Skeletal muscle satellite cell (primary cell): ENCODE data around the gene CMBL.

Source experiments
- H3K27me3 ChIP-seq: 2 replicates; pipeline ENCODE4 v1.7.0; 2013; ENCODE audit warnings: low read length; ENCODE audit not compliant: control insufficient read depth, insufficient read depth
- H3K36me3 ChIP-seq: 2 replicates; pipeline ENCODE4 v1.7.0; 2013; ENCODE audit warnings: mild to moderate bottlenecking, control low read depth, low read length; ENCODE audit not compliant: insufficient read depth
- H3K4me1 ChIP-seq: 2 replicates; pipeline ENCODE4 v1.7.0; 2013; ENCODE audit warnings: low read length; ENCODE audit not compliant: control insufficient read depth, insufficient read depth
- H3K4me2 ChIP-seq: 2 replicates; pipeline ENCODE4 v1.7.0; 2013; ENCODE audit warnings: mild to moderate bottlenecking, low read length
- H3K4me3 ChIP-seq: 2 replicates; pipeline ENCODE4 v1.7.0; 2013; ENCODE audit warnings: low read length
- H3K9ac ChIP-seq: 2 replicates; pipeline ENCODE4 v1.7.0; 2013; ENCODE audit warnings: mild to moderate bottlenecking, low read depth, low read length, moderate library complexity
- H3K9me3 ChIP-seq: replicated peaks from 2 replicates; pipeline ENCODE4 v1.7.0; 2013; ENCODE audit warnings: mild to moderate bottlenecking, control low read depth, low read length

CMBL gene

DNA sequence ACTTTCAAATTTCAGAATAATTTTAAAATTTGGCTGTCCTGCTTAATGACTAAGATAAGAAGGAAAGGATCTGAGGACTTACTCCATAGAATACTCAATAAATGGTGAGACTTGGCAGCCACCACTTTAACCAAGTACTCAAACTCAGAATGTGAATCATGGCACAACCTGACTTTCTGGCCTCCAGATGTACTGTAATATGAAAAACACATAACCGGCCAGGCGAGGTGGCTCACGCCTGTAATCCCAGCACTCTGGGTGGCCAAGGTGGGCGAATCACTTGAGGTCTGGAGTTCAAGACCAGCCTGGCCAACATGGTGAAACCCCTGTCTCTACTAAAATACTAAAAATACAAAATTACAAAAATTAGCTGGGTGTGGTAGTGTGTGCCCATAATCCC lies 35.8 kb upstream of the CMBL start:
- H3K9me3 ChIP-seq: no peaks in the 10 kb centered on the region
- H3K36me3 ChIP-seq: no peaks in the 10 kb centered on the region
- H3K9ac ChIP-seq: no peak overlapping the region
- H3K4me1 ChIP-seq: no peaks in the 10 kb centered on the region
- no peak overlapping the region for H3K4me3 ChIP-seq
- no peaks in the 10 kb centered on the region for H3K27me3 ChIP-seq
- no peak overlapping the region for H3K4me2 ChIP-seq

DNA sequence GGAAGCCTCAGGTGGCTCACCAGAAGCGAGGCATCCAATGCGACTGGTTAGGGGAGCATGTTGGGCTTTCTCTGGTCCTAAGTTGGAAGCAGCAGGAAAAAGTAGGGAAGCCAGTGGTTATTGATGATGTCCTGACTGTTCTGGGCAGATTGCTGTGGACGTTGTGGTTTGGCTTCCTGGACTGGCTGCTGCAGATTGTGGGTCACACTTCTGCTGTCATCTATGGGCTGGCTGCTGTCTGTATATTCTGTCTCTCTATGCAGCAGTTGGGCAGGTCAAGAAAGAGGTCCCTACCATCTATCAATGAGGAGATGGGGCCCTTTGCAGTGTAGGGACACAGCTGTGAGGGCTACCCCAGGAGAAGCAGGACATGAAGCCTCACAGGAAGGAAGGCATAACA lies 32.3 kb upstream of the CMBL start:
- Histone ChIP-seq H3K4me3 (no peak overlapping the region), H3K4me1 (no peaks in the 10 kb centered on the region), H3K27me3 (no peaks in the 10 kb centered on the region), H3K4me2 (no peak overlapping the region), H3K9ac (no peak overlapping the region), H3K9me3 (no peaks in the 10 kb centered on the region), H3K36me3 (no peaks in the 10 kb centered on the region)

GRCh38 chr5:10339058-10339811 lies 31.5 kb upstream of the CMBL start:
- H3K9me3 ChIP-seq: no peaks in the 10 kb centered on the region
- no peak overlapping the region for H3K4me3 ChIP-seq
- no peak overlapping the region for H3K4me2 ChIP-seq
- H3K9ac ChIP-seq: no peak overlapping the region
- no peaks in the 10 kb centered on the region for H3K27me3 ChIP-seq
- H3K4me1 ChIP-seq: no peaks in the 10 kb centered on the region
- no peaks in the 10 kb centered on the region for H3K36me3 ChIP-seq

DNA sequence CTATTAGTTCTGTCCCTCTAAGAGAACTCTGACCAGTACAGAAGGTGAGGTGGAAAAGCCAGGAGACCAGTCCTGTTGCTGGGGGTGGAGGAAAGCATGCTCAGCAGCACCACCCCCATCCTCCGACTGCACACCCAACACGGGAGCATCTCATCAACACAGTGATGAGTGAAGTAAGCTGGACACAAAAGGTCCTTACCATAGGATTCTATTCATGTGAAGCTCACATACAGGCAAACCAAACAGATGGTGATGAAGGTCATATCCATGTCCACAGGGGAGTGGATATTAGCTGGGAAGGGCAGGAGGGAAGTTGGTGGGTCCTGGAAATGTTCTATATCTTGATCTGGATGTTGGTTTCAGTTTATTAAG lies 31.0 kb upstream of the CMBL start:
- H3K4me3 ChIP-seq: no peak overlapping the region

DNA sequence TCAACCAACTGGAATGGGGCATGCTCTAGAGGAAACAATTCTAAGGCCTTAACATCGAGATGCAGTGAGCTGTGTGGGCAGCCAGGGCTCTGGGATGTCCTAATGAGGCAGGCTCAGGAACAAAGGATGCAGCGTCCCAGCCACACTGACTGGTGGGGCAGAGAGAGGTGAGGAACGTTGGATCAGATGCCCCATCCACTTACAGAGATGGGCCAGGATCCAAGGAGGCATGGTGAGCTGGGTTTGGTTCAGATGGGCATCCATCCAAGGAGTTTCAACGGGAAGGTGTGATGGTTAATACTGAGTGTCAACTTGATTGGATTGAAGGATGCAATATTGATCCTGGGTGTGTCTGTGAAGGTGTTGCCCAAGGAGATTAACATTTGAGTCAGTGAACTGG lies 30.3 kb upstream of the CMBL start:
- Histone ChIP-seq H3K36me3 (no peaks in the 10 kb centered on the region), H3K4me3 (no peak overlapping the region), H3K4me2 (no peak overlapping the region), H3K4me1 (peaks cover 4% of the 10 kb centered on the region), H3K9me3 (no peaks in the 10 kb centered on the region), H3K27me3 (no peaks in the 10 kb centered on the region), H3K9ac (no peak overlapping the region)

More for the DNA sequence above, 31.0 kb upstream of the CMBL start:
- Histone ChIP-seq H3K36me3 (no peaks in the 10 kb centered on the region), H3K9me3 (no peaks in the 10 kb centered on the region), H3K4me1 (no peaks in the 10 kb centered on the region), H3K9ac (no peak overlapping the region), H3K4me2 (no peak overlapping the region), H3K27me3 (no peaks in the 10 kb centered on the region)

GRCh38 chr5:10337107-10337506 lies 29.4 kb upstream of the CMBL start:
- no peak overlapping the region for H3K4me2 ChIP-seq
- H3K4me1 ChIP-seq: peaks cover 6% of the 10 kb centered on the region
- no peaks in the 10 kb centered on the region for H3K9me3 ChIP-seq
- H3K27me3 ChIP-seq: no peaks in the 10 kb centered on the region
- H3K36me3 ChIP-seq: no peaks in the 10 kb centered on the region
- no peak overlapping the region for H3K9ac ChIP-seq
- no peak overlapping the region for H3K4me3 ChIP-seq

DNA sequence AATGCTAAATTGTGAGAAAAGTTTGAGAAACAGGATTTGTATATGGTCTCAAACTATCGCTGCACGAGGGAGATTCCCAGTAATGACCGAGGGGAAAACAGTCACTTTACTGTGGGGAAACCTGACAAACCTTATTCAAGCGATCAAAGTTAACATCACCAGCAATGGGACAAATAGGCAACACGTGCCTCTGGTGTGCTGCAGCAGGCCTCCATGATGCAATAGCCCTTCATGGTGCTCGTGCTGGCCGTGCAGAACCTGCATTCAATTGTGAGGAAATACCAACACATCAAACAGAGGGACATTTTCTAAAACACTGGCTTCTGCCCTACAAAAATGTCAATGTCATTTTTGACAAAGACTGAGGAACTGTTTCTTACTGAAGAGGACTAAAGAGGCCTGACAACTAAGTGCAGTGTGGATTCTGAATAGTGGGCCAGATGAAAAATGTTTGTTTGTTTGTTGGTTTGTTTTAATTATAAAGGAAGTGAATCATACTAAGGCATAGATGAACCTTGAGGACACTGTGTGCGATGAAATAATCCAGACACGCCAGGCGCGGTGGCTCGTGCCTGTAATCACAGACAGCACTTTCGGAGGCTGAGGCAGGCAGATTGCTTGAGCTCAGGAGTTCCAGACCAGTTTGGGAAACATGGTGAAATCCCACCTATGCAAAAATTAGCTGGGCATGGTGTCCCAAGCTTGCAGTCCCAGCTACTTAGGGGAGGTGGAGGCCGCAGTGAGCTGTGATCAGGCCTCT lies 28.2 kb upstream of the CMBL start:
- Histone ChIP-seq H3K4me1 (peaks cover 18% of the 10 kb centered on the region), H3K36me3 (no peaks in the 10 kb centered on the region), H3K4me2 (no peak overlapping the region), H3K9me3 (no peaks in the 10 kb centered on the region), H3K4me3 (no peak overlapping the region), H3K9ac (no peak overlapping the region), H3K27me3 (no peaks in the 10 kb centered on the region)

GRCh38 chr5:10334831-10335230 lies 27.1 kb upstream of the CMBL start:
- no peak overlapping the region for H3K4me3 ChIP-seq
- H3K27me3 ChIP-seq: no peaks in the 10 kb centered on the region
- no peaks in the 10 kb centered on the region for H3K9me3 ChIP-seq
- H3K36me3 ChIP-seq: no peaks in the 10 kb centered on the region
- no peak overlapping the region for H3K9ac ChIP-seq
- no peak overlapping the region for H3K4me2 ChIP-seq
- H3K4me1 ChIP-seq: peaks cover 28% of the 10 kb centered on the region

GRCh38 chr5:10333154-10334006 lies 25.7 kb upstream of the CMBL start:
- Histone ChIP-seq H3K4me3 (peak overlapping the region; percentile 92), H3K27me3 (no peaks in the 10 kb centered on the region), H3K9me3 (no peaks in the 10 kb centered on the region), H3K4me2 (peak overlapping the region; percentile 99), H3K4me1 (peaks cover 38% of the 10 kb centered on the region), H3K36me3 (no peaks in the 10 kb centered on the region), H3K9ac (peak overlapping the region; percentile 77)

DNA sequence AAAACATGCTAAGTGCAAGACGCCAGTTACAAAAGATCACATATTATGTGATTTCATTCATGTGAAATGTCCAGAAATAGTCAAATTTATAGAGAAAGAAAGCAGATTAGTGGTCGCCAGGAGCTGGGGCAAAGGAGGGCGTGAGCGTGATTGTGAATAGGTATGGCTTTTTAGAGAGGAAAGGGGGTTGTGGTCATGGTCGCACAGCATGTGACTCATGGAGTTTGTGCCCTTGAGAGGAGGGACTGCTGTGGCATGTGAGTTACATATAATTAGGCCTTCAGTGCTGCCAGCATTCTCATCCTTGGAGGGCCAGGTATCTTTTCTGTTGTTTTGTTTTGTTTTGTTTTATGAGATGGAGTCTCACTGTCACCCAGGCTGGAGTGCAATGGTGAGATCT lies 24.6 kb upstream of the CMBL start:
- H3K27me3 ChIP-seq: no peaks in the 10 kb centered on the region

GRCh38 chr5:10331341-10331796 lies 23.7 kb upstream of the CMBL start:
- no peaks in the 10 kb centered on the region for H3K36me3 ChIP-seq
- H3K9ac ChIP-seq: no peak overlapping the region
- H3K4me2 ChIP-seq: peak overlapping the region; percentile 23
- H3K4me1 ChIP-seq: peaks cover 38% of the 10 kb centered on the region
- no peaks in the 10 kb centered on the region for H3K9me3 ChIP-seq
- H3K4me3 ChIP-seq: no peak overlapping the region
- H3K27me3 ChIP-seq: no peaks in the 10 kb centered on the region

More for the DNA sequence above, 24.6 kb upstream of the CMBL start:
- Histone ChIP-seq H3K4me1 (peaks cover 38% of the 10 kb centered on the region), H3K4me2 (no peak overlapping the region), H3K4me3 (no peak overlapping the region), H3K9ac (no peak overlapping the region), H3K9me3 (no peaks in the 10 kb centered on the region), H3K36me3 (no peaks in the 10 kb centered on the region)
